Measurements from ENCODE around the gene FOXF1.

FOXF1 gene

GRCh38 chr16:86494039-86494564 is 16.2 kb upstream of the FOXF1 start:
- H3K4me1 ChIP-seq (ENCODE audit: control insufficient read depth, low read depth, low read length) = peaks cover 14% of the 10 kb centered on the region
- no peak overlapping the region for H3K4me2 ChIP-seq (ENCODE audit: low read length)
- H3K27me3 ChIP-seq (ENCODE audit: insufficient read depth, low read length, poor library complexity) = peaks cover 57% of the 10 kb centered on the region
- H2AK5ac ChIP-seq (ENCODE audit: low read length) = no peak overlapping the region
- no peak overlapping the region for H3K56ac ChIP-seq (ENCODE audit: low read length)
- H2BK120ac ChIP-seq (ENCODE audit: low read depth, low read length) = no peak overlapping the region
- H3K27ac ChIP-seq (ENCODE audit: low read depth, low read length) = no peak overlapping the region
- no peak overlapping the region for H2BK15ac ChIP-seq (replicated peaks; ENCODE audit: low read depth)
- no peaks in the 10 kb centered on the region for H3K79me1 ChIP-seq (ENCODE audit: low read length)
- H3K79me2 ChIP-seq (ENCODE audit: control insufficient read depth, insufficient read depth, low read length) = no peaks in the 10 kb centered on the region
- WGBS (ENCODE audit: extremely low coverage, insufficient coverage, low lambda C conversion rate) = no CpG with 5 or more reads among the region's 22 CpGs
- H4K8ac ChIP-seq (ENCODE audit: low read depth, low read length) = no peak overlapping the region
- no peak overlapping the region for H3K18ac ChIP-seq (ENCODE audit: low read length)
- no peak overlapping the region for H3K4me3 ChIP-seq (ENCODE audit: low read length)
- no peak overlapping the region for H4K5ac ChIP-seq (ENCODE audit: low read length)
- H3K9ac ChIP-seq (ENCODE audit: low read length) = no peak overlapping the region
- no peak overlapping the region for H3K4ac ChIP-seq (ENCODE audit: low read depth, low read length)
- no peak for DNase-seq
- no peaks in the 10 kb centered on the region for H3K36me3 ChIP-seq (ENCODE audit: control insufficient read depth, insufficient read depth, low read length)
- H2BK5ac ChIP-seq (ENCODE audit: low read length) = no peak overlapping the region
- H3K23ac ChIP-seq (ENCODE audit: low read length) = no peak overlapping the region

GRCh38 chr16:86494565-86495356 is 15.6 kb upstream of the FOXF1 start:
- H4K8ac ChIP-seq (ENCODE audit: low read depth, low read length) = no peak overlapping the region
- no peak overlapping the region for H4K5ac ChIP-seq (ENCODE audit: low read length)
- no peak overlapping the region for H2BK15ac ChIP-seq (replicated peaks; ENCODE audit: low read depth)
- peaks cover 63% of the 10 kb centered on the region for H3K27me3 ChIP-seq (ENCODE audit: insufficient read depth, low read length, poor library complexity)
- no peak overlapping the region for H2BK5ac ChIP-seq (ENCODE audit: low read length)
- H3K27ac ChIP-seq (ENCODE audit: low read depth, low read length) = no peak overlapping the region
- H3K36me3 ChIP-seq (ENCODE audit: control insufficient read depth, insufficient read depth, low read length) = no peaks in the 10 kb centered on the region
- H3K23ac ChIP-seq (ENCODE audit: low read length) = no peak overlapping the region
- no peaks in the 10 kb centered on the region for H3K79me1 ChIP-seq (ENCODE audit: low read length)
- DNase-seq = peak; percentile 34
- no peak overlapping the region for H3K4me3 ChIP-seq (ENCODE audit: low read length)
- H3K4me2 ChIP-seq (ENCODE audit: low read length) = peak overlapping the region; percentile 6
- H3K79me2 ChIP-seq (ENCODE audit: control insufficient read depth, insufficient read depth, low read length) = no peaks in the 10 kb centered on the region
- no peak overlapping the region for H2BK120ac ChIP-seq (ENCODE audit: low read depth, low read length)
- peaks cover 14% of the 10 kb centered on the region for H3K4me1 ChIP-seq (ENCODE audit: control insufficient read depth, low read depth, low read length)
- no CpG with 5 or more reads among the region's 54 CpGs for WGBS (ENCODE audit: extremely low coverage, insufficient coverage, low lambda C conversion rate)
- H2AK5ac ChIP-seq (ENCODE audit: low read length) = no peak overlapping the region
- no peak overlapping the region for H3K4ac ChIP-seq (ENCODE audit: low read depth, low read length)
- H3K56ac ChIP-seq (ENCODE audit: low read length) = no peak overlapping the region
- H3K9ac ChIP-seq (ENCODE audit: low read length) = no peak overlapping the region
- H3K18ac ChIP-seq (ENCODE audit: low read length) = no peak overlapping the region

GRCh38 chr16:86495357-86495701 is 15.0 kb upstream of the FOXF1 start:
- no peak overlapping the region for H2BK15ac ChIP-seq (replicated peaks; ENCODE audit: low read depth)
- H3K27ac ChIP-seq (ENCODE audit: low read depth, low read length) = no peak overlapping the region
- H3K18ac ChIP-seq (ENCODE audit: low read length) = no peak overlapping the region
- H4K8ac ChIP-seq (ENCODE audit: low read depth, low read length) = no peak overlapping the region
- H3K79me1 ChIP-seq (ENCODE audit: low read length) = no peaks in the 10 kb centered on the region
- no peaks in the 10 kb centered on the region for H3K79me2 ChIP-seq (ENCODE audit: control insufficient read depth, insufficient read depth, low read length)
- no peak overlapping the region for H2BK120ac ChIP-seq (ENCODE audit: low read depth, low read length)
- no peak overlapping the region for H3K9ac ChIP-seq (ENCODE audit: low read length)
- no peak overlapping the region for H3K4me2 ChIP-seq (ENCODE audit: low read length)
- H2AK5ac ChIP-seq (ENCODE audit: low read length) = no peak overlapping the region
- H3K56ac ChIP-seq (ENCODE audit: low read length) = no peak overlapping the region
- peaks cover 69% of the 10 kb centered on the region for H3K27me3 ChIP-seq (ENCODE audit: insufficient read depth, low read length, poor library complexity)
- no CpG with 5 or more reads among the region's 10 CpGs for WGBS (ENCODE audit: extremely low coverage, insufficient coverage, low lambda C conversion rate)
- DNase-seq = peak; percentile 42
- H3K4me3 ChIP-seq (ENCODE audit: low read length) = no peak overlapping the region
- H4K5ac ChIP-seq (ENCODE audit: low read length) = no peak overlapping the region
- H3K4me1 ChIP-seq (ENCODE audit: control insufficient read depth, low read depth, low read length) = peaks cover 14% of the 10 kb centered on the region
- H3K4ac ChIP-seq (ENCODE audit: low read depth, low read length) = no peak overlapping the region
- no peak overlapping the region for H3K23ac ChIP-seq (ENCODE audit: low read length)
- H2BK5ac ChIP-seq (ENCODE audit: low read length) = no peak overlapping the region
- no peaks in the 10 kb centered on the region for H3K36me3 ChIP-seq (ENCODE audit: control insufficient read depth, insufficient read depth, low read length)

GRCh38 chr16:86495756-86496261 is 14.5 kb upstream of the FOXF1 start:
- no peak overlapping the region for H2BK5ac ChIP-seq (ENCODE audit: low read length)
- peaks cover 14% of the 10 kb centered on the region for H3K4me1 ChIP-seq (ENCODE audit: control insufficient read depth, low read depth, low read length)
- no peak overlapping the region for H3K9ac ChIP-seq (ENCODE audit: low read length)
- peak overlapping the region; percentile 29 for H3K18ac ChIP-seq (ENCODE audit: low read length)
- peak; percentile 76 for DNase-seq
- no peak overlapping the region for H2AK5ac ChIP-seq (ENCODE audit: low read length)
- H3K56ac ChIP-seq (ENCODE audit: low read length) = no peak overlapping the region
- no peak overlapping the region for H4K8ac ChIP-seq (ENCODE audit: low read depth, low read length)
- no peaks in the 10 kb centered on the region for H3K79me2 ChIP-seq (ENCODE audit: control insufficient read depth, insufficient read depth, low read length)
- no peak overlapping the region for H2BK15ac ChIP-seq (replicated peaks; ENCODE audit: low read depth)
- no peak overlapping the region for H3K27ac ChIP-seq (ENCODE audit: low read depth, low read length)
- no peak overlapping the region for H4K5ac ChIP-seq (ENCODE audit: low read length)
- H3K4me3 ChIP-seq (ENCODE audit: low read length) = no peak overlapping the region
- H3K4ac ChIP-seq (ENCODE audit: low read depth, low read length) = no peak overlapping the region
- WGBS (ENCODE audit: extremely low coverage, insufficient coverage, low lambda C conversion rate) = no CpG with 5 or more reads among the region's 16 CpGs
- H3K27me3 ChIP-seq (ENCODE audit: insufficient read depth, low read length, poor library complexity) = peaks cover 74% of the 10 kb centered on the region
- no peak overlapping the region for H2BK120ac ChIP-seq (ENCODE audit: low read depth, low read length)
- no peak overlapping the region for H3K23ac ChIP-seq (ENCODE audit: low read length)
- no peaks in the 10 kb centered on the region for H3K36me3 ChIP-seq (ENCODE audit: control insufficient read depth, insufficient read depth, low read length)
- H3K4me2 ChIP-seq (ENCODE audit: low read length) = no peak overlapping the region
- H3K79me1 ChIP-seq (ENCODE audit: low read length) = no peaks in the 10 kb centered on the region

- Histone ChIP-seq H2BK15ac (replicated peaks; ENCODE audit: low read depth) (no peak overlapping the region), H3K79me1 (ENCODE audit: low read length) (no peaks in the 10 kb centered on the region), H3K4ac (ENCODE audit: low read depth, low read length) (no peak overlapping the region), H3K4me3 (ENCODE audit: low read length) (no peak overlapping the region), H3K27me3 (ENCODE audit: insufficient read depth, low read length, poor library complexity) (peaks cover 80% of the 10 kb centered on the region), H3K27ac (ENCODE audit: low read depth, low read length) (no peak overlapping the region), H3K23ac (ENCODE audit: low read length) (no peak overlapping the region), H2BK120ac (ENCODE audit: low read depth, low read length) (no peak overlapping the region), H2BK5ac (ENCODE audit: low read length) (no peak overlapping the region), H4K8ac (ENCODE audit: low read depth, low read length) (no peak overlapping the region), H2AK5ac (ENCODE audit: low read length) (no peak overlapping the region), H3K36me3 (ENCODE audit: control insufficient read depth, insufficient read depth, low read length) (no peaks in the 10 kb centered on the region), H3K56ac (ENCODE audit: low read length) (peak overlapping the region; percentile 38), H3K4me2 (ENCODE audit: low read length) (no peak overlapping the region), H3K79me2 (ENCODE audit: control insufficient read depth, insufficient read depth, low read length) (no peaks in the 10 kb centered on the region), H3K18ac (ENCODE audit: low read length) (peak overlapping the region; percentile 29), H3K4me1 (ENCODE audit: control insufficient read depth, low read depth, low read length) (peaks cover 14% of the 10 kb centered on the region), H3K9ac (ENCODE audit: low read length) (peak overlapping the region; percentile 29), H4K5ac (ENCODE audit: low read length) (no peak overlapping the region)
- no CpG with 5 or more reads among the region's 34 CpGs for WGBS (ENCODE audit: extremely low coverage, insufficient coverage, low lambda C conversion rate)
- no peak for DNase-seq
Observed at GRCh38 chr16:86496262-86496928, 13.9 kb upstream of the FOXF1 start.
